H1 (cell line): Measurements from ENCODE around the gene RBMX. TPM values are rescaled to one million over a fixed set of nuclear protein-coding genes. Genes with fewer than 3 reads are reported as not detected.

ENCODE experiments used
- EP300 ChIP-seq, 2 experiments: IDR thresholded peaks; 1 replicate in 1 of 2; 2 replicates in 1 of 2; pipeline ENCODE4 v1.6.1; 2011 to 2012; ENCODE audit warnings: low read depth in 2 of 2, low read length in 2 of 2, mild to moderate bottlenecking in 2 of 2, borderline replicate concordance in 1 of 2, inconsistent platforms in 1 of 2, moderate library complexity in 1 of 2
- RNF2 ChIP-seq: fragments of 200-900, 300-1000 bp; sonication (generic); IDR thresholded peaks from 2 replicates; pipeline ENCODE4 v1.7.1; 2016; ENCODE audit warnings: borderline replicate concordance, low read depth, mild to moderate bottlenecking, antibody characterized with exemption, low read length; ENCODE audit not compliant: poor library complexity, severe bottlenecking; ENCODE audit errors: missing control alignments
- polyA plus RNA-seq, 7 experiments: library from polyadenylated mRNA; depleted of rRNA in 3 of 7; stranded (reverse) in 5 of 7; unstranded in 2 of 7; fragments of >200 nt in 5 of 7; fragments of 200-250 nt in 2 of 7; gene quantifications; 1 replicate in 5 of 7; 2 replicates in 1 of 7; 4 replicates in 1 of 7; pipeline versions ENCODE4 v1.2.1 to v1.2.3, GENCODE V29; 2011 to 2013; ENCODE audit warnings: missing spikeins in 2 of 7, mixed read lengths in 2 of 7
- total RNA-seq: library from RNA; stranded (reverse); fragmentation: NEBNext Ultra II Directional; extraction: Animal tissue kit (Norgen Biotek cat#: 25700); gene quantifications from 2 replicates; pipeline ENCODE4 v1.2.1, GENCODE V29; 2021

Gene RBMX
- total and polyA plus RNA-seq, 2 of the 8 experiments (the other 6 are each of a cell fraction or from before 2014, with no cell fraction given): 213 to 476 TPM

DNA sequence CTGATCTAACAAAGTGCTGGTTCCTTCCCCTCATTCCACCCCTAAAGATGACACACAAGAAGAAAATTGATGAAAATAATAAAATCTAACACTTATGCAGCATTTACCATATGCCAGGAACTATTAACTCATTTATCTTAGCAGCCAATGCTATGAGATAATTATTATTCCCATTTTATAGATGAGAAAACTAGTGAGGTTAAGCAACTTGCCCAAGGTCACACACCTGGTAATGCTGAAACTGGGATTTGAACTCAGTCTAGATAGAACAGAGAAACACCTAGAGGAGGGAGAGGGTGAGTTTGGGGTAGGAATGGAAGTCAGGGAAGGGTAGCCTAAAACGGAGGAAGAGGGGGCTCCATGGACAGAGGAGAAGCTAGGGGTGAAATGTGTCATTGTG, 18.6 kb downstream of the RBMX start (continued):
- no peak for TF ChIP-seq RNF2
- TF ChIP-seq EP300 (IDR thresholded peaks at IDR 0.05; ENCODE audit: borderline replicate concordance in 1 of 2, low read depth in 2 of 2, low read length in 2 of 2): no peak
